Ovary (tissue), 9 donors: ENCODE results near the gene GABBR2. TPM values are rescaled to one million over a fixed set of nuclear protein-coding genes. Genes with fewer than 3 reads are reported as not detected.

Experiments
- DNase-seq, 5 donors: peaks; one replicate each; pipeline ENCODE4 v3.0.0-alpha.2; 2019 to 2020
- H3K27ac ChIP-seq, 2 donors: fragments of 200-600 bp; one replicate each; pipeline versions ENCODE4 v1.5.1 to v1.8.0; 2019 to 2022
- H3K27me3 ChIP-seq: fragments of 200-600 bp; one replicate; pipeline ENCODE4 v1.8.0; 2022
- H3K36me3 ChIP-seq: fragments of 200-600 bp; sonication (generic); one replicate; pipeline ENCODE4 v1.5.1; 2019
- H3K4me1 ChIP-seq: one replicate; pipeline ENCODE4 v1.8.1; 2013; ENCODE audit warnings: mild to moderate bottlenecking, moderate library complexity; ENCODE audit not compliant: insufficient read depth
- H3K4me3 ChIP-seq: fragments of 200-600 bp; sonication (generic); one replicate; pipeline ENCODE4 v1.5.1; 2017
- H3K9me3 ChIP-seq, 2 donors: fragments of 200-600 bp in 1 of 2; sonication (generic) in 1 of 2; one replicate each; pipeline versions ENCODE4 v1.5.1 to v1.8.1; 2013 to 2019; ENCODE audit warnings: mild to moderate bottlenecking in 1 of 2, moderate library complexity in 1 of 2
- EP300 ChIP-seq: sonication (generic); formaldehyde crosslinking; IDR thresholded peaks from one replicate; pipeline ENCODE4 v1.6.1; 2017; ENCODE audit warnings: antibody characterized with exemption
- POLR2A ChIP-seq: fragments of 450-650 bp; IDR thresholded peaks from one replicate; pipeline ENCODE4 v1.6.1; 2017; ENCODE audit warnings: antibody characterized with exemption, mild to moderate bottlenecking, moderate library complexity
- WGBS, 3 donors: extraction: QIAGEN DNeasy Blood & Tissue Kit in 1 of 3; methylation state at CpG; one replicate each; pipeline versions ENCODE4 v1.1.5 to v1.1.7; 2013 to 2017; 5-methylcytosine and 5-hydroxymethylcytosine counted together
- intact Hi-C, 4 donors: fragments of 100-400 bp; cut with DNase I; formaldehyde crosslinking; loops; one replicate each; pipeline versions ENCODE4 v1.11.0 to v1.15.1; 2022 to 2023
- polyA plus RNA-seq, 2 donors: library from polyadenylated mRNA; stranded (reverse); fragments of 200-250 nt in 1 of 2; fragments of 350-450 nt in 1 of 2; fragmentation: Illumina TruSeq in 1 of 2; extraction: RNeasy Lipid Tissue Mini Kit (QIAGEN cat#74804) in 1 of 2; gene quantifications; one replicate each; pipeline ENCODE4 v1.2.3, GENCODE V29; 2013 to 2014
- total RNA-seq, 7 donors: library from RNA; depleted of rRNA in 2 of 7; stranded (reverse); fragments of >200 nt in 2 of 7; fragmentation: NEBNext Ultra II Directional in 3 of 7; extraction: Animal tissue kit (Norgen Biotek cat#: 25700) in 3 of 7; gene quantifications; one replicate each; pipeline versions ENCODE4 v1.1.0 to v1.2.4, GENCODE V29; 2016 to 2023
- TF ChIP-seq, protein P1 (sequence below), 3 donors: fragments of 450-650 bp in 2 of 3; fragments of 200-600 bp in 1 of 3; IDR thresholded peaks; one replicate each; pipeline versions ENCODE4 v1.5.1 to v1.8.0; 2016 to 2022; ENCODE audit warnings: antibody characterized with exemption in 3 of 3, mild to moderate bottlenecking in 1 of 3
- donor health status: DM: no; HTN: no; CAD: no; lungs with moderate emphysema.
- donor health status: DM: no; HTN: no; CAD: no.
- donor health status: Bipolar disorder and iron deficiency.
- donor health status: DM: yes; HTN: yes; CAD: no.
- donor health status: DM: no; HTN: no; CAD: no.
- donor health status: DM: yes; HTN: yes; CAD: no.

The GABBR2 gene
- total and polyA plus RNA-seq, 9 donors = 0.05 to 0.30 (median 0.22) TPM; not detected in 6

DNA sequence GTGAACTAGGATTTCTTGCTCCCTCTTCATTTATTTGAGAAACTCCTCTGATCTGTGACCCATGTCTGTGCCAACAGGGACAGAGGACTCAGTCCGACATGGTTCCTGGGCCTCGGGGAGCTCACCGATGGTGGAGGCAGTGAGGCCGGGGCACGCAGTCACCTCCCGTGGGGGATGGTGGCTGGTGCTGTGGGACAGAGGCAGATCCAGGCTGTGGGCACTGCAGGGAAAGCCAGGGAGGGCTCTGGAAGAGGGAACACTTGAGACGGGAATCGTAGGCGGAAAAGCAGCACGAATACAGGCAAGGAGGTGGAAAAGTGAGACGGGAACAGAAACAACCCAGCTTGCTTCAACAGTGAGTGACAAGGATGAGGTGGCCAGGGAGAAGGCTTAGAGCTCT is 127.8 kb downstream of the GABBR2 start:
- no peaks in the 10 kb centered on the region for H3K36me3 ChIP-seq
- DNase-seq = no peak
- intact Hi-C loops = no loop called here
- WGBS, 3 donors = 57 to 66% (median 58%) methylated on average over 11 of the region's 11 CpGs
- H3K4me1 ChIP-seq = no peaks in the 10 kb centered on the region
- TF ChIP-seq, protein P1, sequence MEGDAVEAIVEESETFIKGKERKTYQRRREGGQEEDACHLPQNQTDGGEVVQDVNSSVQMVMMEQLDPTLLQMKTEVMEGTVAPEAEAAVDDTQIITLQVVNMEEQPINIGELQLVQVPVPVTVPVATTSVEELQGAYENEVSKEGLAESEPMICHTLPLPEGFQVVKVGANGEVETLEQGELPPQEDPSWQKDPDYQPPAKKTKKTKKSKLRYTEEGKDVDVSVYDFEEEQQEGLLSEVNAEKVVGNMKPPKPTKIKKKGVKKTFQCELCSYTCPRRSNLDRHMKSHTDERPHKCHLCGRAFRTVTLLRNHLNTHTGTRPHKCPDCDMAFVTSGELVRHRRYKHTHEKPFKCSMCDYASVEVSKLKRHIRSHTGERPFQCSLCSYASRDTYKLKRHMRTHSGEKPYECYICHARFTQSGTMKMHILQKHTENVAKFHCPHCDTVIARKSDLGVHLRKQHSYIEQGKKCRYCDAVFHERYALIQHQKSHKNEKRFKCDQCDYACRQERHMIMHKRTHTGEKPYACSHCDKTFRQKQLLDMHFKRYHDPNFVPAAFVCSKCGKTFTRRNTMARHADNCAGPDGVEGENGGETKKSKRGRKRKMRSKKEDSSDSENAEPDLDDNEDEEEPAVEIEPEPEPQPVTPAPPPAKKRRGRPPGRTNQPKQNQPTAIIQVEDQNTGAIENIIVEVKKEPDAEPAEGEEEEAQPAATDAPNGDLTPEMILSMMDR (IDR thresholded peaks at IDR 0.05) = no peak
- TF ChIP-seq POLR2A (no peak), EP300 (no peak)
- no peak overlapping the region for H3K27ac ChIP-seq
- no peaks in the 10 kb centered on the region for H3K27me3 ChIP-seq
- no peak overlapping the region for H3K4me3 ChIP-seq
- no peaks in the 10 kb centered on the region for H3K9me3 ChIP-seq

DNA sequence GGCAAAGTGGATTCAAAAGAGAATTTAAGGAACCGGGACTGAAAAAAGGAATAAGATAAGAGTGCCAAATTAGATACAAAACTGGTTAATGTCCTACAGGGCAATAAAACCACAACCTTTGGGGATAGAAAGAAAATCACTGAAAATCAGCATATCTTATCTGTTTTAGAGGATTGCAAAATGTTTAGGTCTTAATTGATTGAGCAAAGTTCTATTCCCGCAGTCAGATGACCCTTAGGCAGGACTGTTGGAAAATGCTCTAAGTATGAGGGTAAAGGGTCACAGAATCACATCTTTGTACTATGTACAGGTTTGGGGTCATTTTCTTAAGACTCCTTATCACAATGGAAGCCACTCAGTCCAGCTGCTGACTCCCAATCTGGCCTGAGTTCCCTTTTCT is 129.0 kb downstream of the GABBR2 start:
- Histone ChIP-seq H3K36me3 (no peaks in the 10 kb centered on the region), H3K9me3 (no peaks in the 10 kb centered on the region), H3K27me3 (no peaks in the 10 kb centered on the region), H3K4me3 (no peak overlapping the region), H3K4me1 (no peaks in the 10 kb centered on the region), H3K27ac (no peak overlapping the region)
- 63 to 83% (median 82%) methylated on average over 2 of the region's 2 CpGs for WGBS, 3 donors
- intact Hi-C loops = no loop called here
- TF ChIP-seq, protein P1 (IDR thresholded peaks at IDR 0.05) = no peak
- TF ChIP-seq POLR2A = no peak
- no peak for TF ChIP-seq EP300
- DNase-seq = no peak

DNA sequence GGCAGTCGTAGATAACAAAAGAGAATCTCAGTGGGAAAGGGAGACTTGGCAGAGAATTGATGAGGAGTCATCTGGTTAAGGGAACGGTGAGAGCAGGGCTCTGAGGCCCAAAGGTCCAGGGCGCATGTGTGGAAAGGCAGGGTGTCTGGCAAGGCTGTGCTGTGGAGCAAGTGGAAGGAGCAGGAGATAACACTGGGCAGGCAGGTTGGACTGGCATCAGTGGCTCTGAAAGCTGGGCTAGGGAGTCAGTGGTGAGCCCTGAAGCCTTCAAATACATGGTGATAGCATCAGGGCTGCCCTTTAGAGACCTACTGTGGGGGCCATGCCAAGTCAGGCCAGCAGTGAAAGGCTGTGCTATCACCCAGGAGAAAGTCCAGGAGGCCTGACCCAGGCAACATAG is 131.3 kb downstream of the GABBR2 start:
- no peaks in the 10 kb centered on the region for H3K36me3 ChIP-seq
- no peak for TF ChIP-seq EP300
- TF ChIP-seq, protein P1 (IDR thresholded peaks at IDR 0.05) = no peak
- TF ChIP-seq POLR2A = no peak
- DNase-seq = no peak
- H3K4me1 ChIP-seq = no peaks in the 10 kb centered on the region
- intact Hi-C loops = no loop called here
- no peak overlapping the region for H3K4me3 ChIP-seq
- 71 to 88% (median 76%) methylated on average over 3 of the region's 3 CpGs for WGBS, 3 donors
- H3K27ac ChIP-seq = no peak overlapping the region
- H3K9me3 ChIP-seq = no peaks in the 10 kb centered on the region
- no peaks in the 10 kb centered on the region for H3K27me3 ChIP-seq

DNA sequence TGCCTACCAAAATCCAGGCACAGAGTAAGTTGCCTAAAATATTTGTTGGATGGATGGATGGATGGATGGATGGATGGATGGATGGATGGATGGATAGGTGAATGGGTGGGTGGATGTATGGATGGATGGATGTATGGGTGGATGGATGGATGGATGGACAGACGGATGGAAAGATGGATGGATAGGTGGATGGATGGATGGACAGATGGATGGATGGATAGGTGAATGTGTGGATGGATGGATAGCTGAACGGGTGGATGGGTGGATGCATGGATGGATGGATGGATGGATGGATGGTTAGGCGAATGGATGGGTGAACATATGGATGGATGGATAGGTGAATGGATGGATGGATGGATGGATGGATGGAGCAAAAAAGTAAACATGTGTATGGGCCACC is 131.9 kb downstream of the GABBR2 start:
- Histone ChIP-seq H3K27ac (no peak overlapping the region), H3K4me1 (no peaks in the 10 kb centered on the region), H3K27me3 (no peaks in the 10 kb centered on the region), H3K36me3 (no peaks in the 10 kb centered on the region), H3K4me3 (no peak overlapping the region), H3K9me3 (no peaks in the 10 kb centered on the region)
- intact Hi-C loops = no loop called here
- WGBS, 3 donors = 69 to 81% (median 72%) methylated on average over 3 of the region's 3 CpGs
- TF ChIP-seq EP300 = no peak
- TF ChIP-seq, protein P1 (IDR thresholded peaks at IDR 0.05) = no peak
- TF ChIP-seq POLR2A = no peak
- no peak for DNase-seq

DNA sequence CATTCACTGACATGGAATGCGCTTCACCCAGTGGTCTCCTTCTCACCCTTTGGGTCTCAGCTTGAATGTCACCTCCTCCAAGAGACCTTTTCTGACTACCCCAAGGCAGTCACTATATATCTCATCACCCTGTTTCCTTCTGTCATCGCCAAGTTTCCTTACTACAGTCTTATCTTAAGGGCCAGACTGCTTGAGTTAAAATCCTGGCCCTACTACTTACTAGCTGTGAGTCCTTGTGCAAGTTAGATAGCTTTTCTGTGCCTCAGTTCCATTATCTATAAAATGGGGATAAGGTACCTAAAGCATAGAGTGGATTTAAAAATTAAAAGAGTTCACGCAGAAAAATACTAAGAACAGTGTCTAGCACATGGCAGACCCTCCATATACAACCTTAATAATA is 132.4 kb downstream of the GABBR2 start:
- TF ChIP-seq, protein P1 (IDR thresholded peaks at IDR 0.05) = no peak
- TF ChIP-seq EP300 = no peak
- TF ChIP-seq POLR2A = no peak
- no peaks in the 10 kb centered on the region for H3K4me1 ChIP-seq
- no peaks in the 10 kb centered on the region for H3K27me3 ChIP-seq
- H3K27ac ChIP-seq = no peak overlapping the region
- no peaks in the 10 kb centered on the region for H3K9me3 ChIP-seq
- DNase-seq = no peak
- no peak overlapping the region for H3K4me3 ChIP-seq
- H3K36me3 ChIP-seq = no peaks in the 10 kb centered on the region
- WGBS, 3 donors = 89 to 92% (median 91%) methylated on average over 3 of the region's 3 CpGs
- intact Hi-C loops = no loop called here
